Measurements from ENCODE around the gene RBM43.

- TF ChIP-seq CTCF (conservative IDR thresholded peaks at IDR 0.05; ENCODE audit: low read depth, low read length): no peak
- TF ChIP-seq EZH2 (IDR thresholded peaks at IDR 0.05; ENCODE audit: borderline replicate concordance, low read depth, low read length, poor library complexity, severe bottlenecking): no peak
These were observed 9.0 kb downstream of the RBM43 start for GRCh38 chr2:151252646-151253045.

Data from A673 (cell line).